Measurements from ENCODE around the gene MAN2C1.
"Not testable (repeated sequence)": the region's sequence is repeated elsewhere in the genome, so short reads cannot be mapped to it uniquely, and the experiment has no call there.

Gene MAN2C1

GRCh38 chr15:75367913-75368688, at the start of gene MAN2C1:
MAN2C1 (minus strand) TSS chr15:75368607; CDS start chr15:75368583, 24 bp downstream.
- DNase-seq = peak; percentile 99

- DNase-seq = no peak
Measured at GRCh38 chr15:75416584-75416983, 48.2 kb upstream of the MAN2C1 start.

- DNase-seq = no peak
Measured at GRCh38 chr15:75410196-75410595, 41.8 kb upstream of the MAN2C1 start.

- no peak for DNase-seq
Measured at GRCh38 chr15:75407083-75407482, 38.7 kb upstream of the MAN2C1 start.

- DNase-seq = no peak
Measured at GRCh38 chr15:75403892-75404291, 35.5 kb upstream of the MAN2C1 start.

- DNase-seq = peak; percentile 34
Measured at GRCh38 chr15:75397494-75397893, 29.1 kb upstream of the MAN2C1 start.

GRCh38 chr15:75389791-75390382, 21.5 kb upstream of the MAN2C1 start:
- DNase-seq = no peak

- not testable (repeated sequence) for DNase-seq
Measured at GRCh38 chr15:75383986-75384385, 15.6 kb upstream of the MAN2C1 start.

- no peak for DNase-seq
Measured at GRCh38 chr15:75380773-75381172, 12.4 kb upstream of the MAN2C1 start.

- no peak for DNase-seq
Measured at GRCh38 chr15:75371901-75372688, 3.7 kb upstream of the MAN2C1 start.

- DNase-seq = no peak
Measured at GRCh38 chr15:75371486-75371885, 3.1 kb upstream of the MAN2C1 start.

GRCh38 chr15:75369897-75370581, 1.6 kb upstream of the MAN2C1 start:
- no peak for DNase-seq

GRCh38 chr15:75368689-75369239, 357 bp upstream of the MAN2C1 start:
- DNase-seq = no peak

- no peak for DNase-seq
Measured at GRCh38 chr15:75367406-75367912, 948 bp downstream of the MAN2C1 start.

- no peak for DNase-seq
Measured at GRCh38 chr15:75367006-75367405, 1.4 kb downstream of the MAN2C1 start.

GRCh38 chr15:75366163-75366562, 2.2 kb downstream of the MAN2C1 start:
- no peak for DNase-seq

- no peak for DNase-seq
Measured at GRCh38 chr15:75364881-75365280, 3.5 kb downstream of the MAN2C1 start.

- DNase-seq = no peak
Measured at GRCh38 chr15:75363786-75364185, 4.6 kb downstream of the MAN2C1 start.

GRCh38 chr15:75362642-75363249, 5.7 kb downstream of the MAN2C1 start:
- DNase-seq = no peak

GRCh38 chr15:75361989-75362641, 6.3 kb downstream of the MAN2C1 start:
- DNase-seq = no peak

GRCh38 chr15:75361361-75361988, 6.9 kb downstream of the MAN2C1 start:
- DNase-seq = no peak
